HG02938 (cell line): ENCODE results near the gene ASB15.
"Not testable (repeated sequence)": the region's sequence is repeated elsewhere in the genome, so short reads cannot be mapped to it uniquely, and the experiment has no call there.

Experiments used
- ATAC-seq: cut with Tn5 transposase; IDR thresholded peaks from one replicate; pipeline ENCODE4 v1.9.1; 2021; ENCODE audit warnings: mild to moderate bottlenecking, moderate library complexity; ENCODE audit not compliant: unreplicated experiment

ASB15 gene

GRCh38 chr7:123634011-123634573, 32.5 kb downstream of the ASB15 start:
- not testable (repeated sequence) for ATAC-seq

- ATAC-seq: no peak
Measured at GRCh38 chr7:123635551-123636359, 34.1 kb downstream of the ASB15 start.

GRCh38 chr7:123637203-123637602, 35.6 kb downstream of the ASB15 start:
- ATAC-seq: no peak

- ATAC-seq: no peak
Measured at GRCh38 chr7:123637878-123638277, 36.3 kb downstream of the ASB15 start.

GRCh38 chr7:123639631-123640030, 38.0 kb downstream of the ASB15 start:
- ATAC-seq: no peak

- no peak for ATAC-seq
Measured at GRCh38 chr7:123640583-123640982, 39.0 kb downstream of the ASB15 start.

GRCh38 chr7:123641901-123642300, 40.3 kb downstream of the ASB15 start:
- no peak for ATAC-seq

- ATAC-seq: no peak
Measured at GRCh38 chr7:123643495-123644441, 42.1 kb downstream of the ASB15 start.

- no peak for ATAC-seq
Measured at GRCh38 chr7:123645516-123645915, 43.9 kb downstream of the ASB15 start.

- ATAC-seq: no peak
Measured at GRCh38 chr7:123647106-123647730, 45.6 kb downstream of the ASB15 start.

- ATAC-seq: no peak
Measured at GRCh38 chr7:123649964-123650363, 48.3 kb downstream of the ASB15 start.

GRCh38 chr7:123650595-123650994, 49.0 kb downstream of the ASB15 start:
- ATAC-seq: no peak

GRCh38 chr7:123652406-123652805, 50.8 kb downstream of the ASB15 start:
- ATAC-seq: no peak

- ATAC-seq: no peak
Measured at GRCh38 chr7:123653162-123653561, 51.5 kb downstream of the ASB15 start.

- ATAC-seq: no peak
Measured at GRCh38 chr7:123655614-123656013, 54.0 kb downstream of the ASB15 start, which contains the start of gene LMOD2. TSS of gene LMOD2 (plus strand) at chr7:123655866. CDS start at chr7:123655964, 98 bp downstream.

- ATAC-seq: no peak
Measured at GRCh38 chr7:123656544-123657303, 55.1 kb downstream of the ASB15 start.

- no peak for ATAC-seq
Measured at GRCh38 chr7:123657304-123657685, 55.7 kb downstream of the ASB15 start.

- no peak for ATAC-seq
Measured at GRCh38 chr7:123658023-123658422, 56.4 kb downstream of the ASB15 start.

- ATAC-seq: no peak
Measured at GRCh38 chr7:123660514-123661354, 59.1 kb downstream of the ASB15 start.
